Stimulated activated CD8-positive, alpha-beta memory T cell treated with anti-CD3 and anti-CD28 coated beads, Interleukin-12 subunit alpha, Interleukin-12 subunit beta, amount 100 ng/mL, for 4 hours (primary cell): Measurements from ENCODE around the gene JCAD.

Source experiments
- DNase-seq: peaks from one replicate; pipeline ENCODE4 v3.0.0-alpha.2; 2020; ENCODE audit warnings: low read depth

Gene JCAD

DNA sequence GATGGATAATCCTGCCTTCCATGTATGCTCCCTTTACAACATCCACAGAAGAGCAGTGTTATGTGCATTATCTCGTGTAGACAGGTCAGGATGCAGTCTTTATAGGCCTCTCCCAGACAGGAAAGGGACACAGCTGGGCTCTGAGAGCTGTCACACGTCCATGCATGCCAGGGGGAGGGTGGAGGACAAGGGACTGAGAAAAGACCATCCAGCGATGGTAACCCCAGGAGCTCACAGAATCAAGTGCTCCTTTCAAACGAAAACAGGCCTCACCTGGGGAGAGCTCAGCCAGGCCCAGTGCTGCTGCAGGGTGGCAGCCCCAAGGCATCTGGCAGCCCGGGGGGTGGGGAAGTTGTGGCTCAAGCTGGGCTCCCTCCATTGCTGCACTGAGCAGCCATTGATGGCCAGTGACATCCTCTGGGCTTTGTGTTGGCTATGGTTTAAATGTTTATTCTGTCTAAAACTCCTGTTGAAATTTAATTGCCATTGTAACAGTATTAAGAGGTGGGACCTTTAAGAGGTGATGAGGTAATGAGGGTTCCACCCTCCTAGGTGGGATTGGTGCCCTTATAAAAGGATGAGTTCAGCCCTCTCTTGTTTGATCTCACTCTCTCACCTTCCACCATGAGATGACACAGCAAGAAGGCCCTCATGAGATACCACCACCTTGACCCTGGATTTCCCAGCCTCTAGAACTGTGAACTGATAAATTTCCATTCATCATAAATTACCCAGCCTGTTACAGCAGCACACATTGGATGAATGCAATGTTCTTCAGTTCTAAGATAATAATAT, 15.7 kb downstream of the JCAD start:
- no peak for DNase-seq

DNA sequence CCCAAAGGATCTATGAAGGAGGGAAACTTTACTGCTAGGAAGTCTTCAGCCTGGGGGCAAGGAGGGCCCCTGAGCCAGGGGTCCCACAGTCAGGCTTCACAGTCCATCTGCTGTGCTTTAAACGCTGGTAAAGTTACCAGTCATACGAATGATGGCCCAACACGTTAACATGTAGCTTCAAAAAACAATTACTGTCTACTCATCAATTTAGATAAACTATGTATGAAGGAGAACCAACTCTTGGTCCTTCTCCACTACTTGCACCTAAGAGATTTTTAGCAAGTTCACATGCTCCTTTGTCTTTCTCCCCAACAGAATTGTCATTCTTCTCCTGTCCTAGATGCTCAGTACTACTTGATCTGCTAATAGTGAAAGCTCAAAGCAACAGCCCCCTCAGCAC, 16.6 kb downstream of the JCAD start:
- DNase-seq: no peak

DNA sequence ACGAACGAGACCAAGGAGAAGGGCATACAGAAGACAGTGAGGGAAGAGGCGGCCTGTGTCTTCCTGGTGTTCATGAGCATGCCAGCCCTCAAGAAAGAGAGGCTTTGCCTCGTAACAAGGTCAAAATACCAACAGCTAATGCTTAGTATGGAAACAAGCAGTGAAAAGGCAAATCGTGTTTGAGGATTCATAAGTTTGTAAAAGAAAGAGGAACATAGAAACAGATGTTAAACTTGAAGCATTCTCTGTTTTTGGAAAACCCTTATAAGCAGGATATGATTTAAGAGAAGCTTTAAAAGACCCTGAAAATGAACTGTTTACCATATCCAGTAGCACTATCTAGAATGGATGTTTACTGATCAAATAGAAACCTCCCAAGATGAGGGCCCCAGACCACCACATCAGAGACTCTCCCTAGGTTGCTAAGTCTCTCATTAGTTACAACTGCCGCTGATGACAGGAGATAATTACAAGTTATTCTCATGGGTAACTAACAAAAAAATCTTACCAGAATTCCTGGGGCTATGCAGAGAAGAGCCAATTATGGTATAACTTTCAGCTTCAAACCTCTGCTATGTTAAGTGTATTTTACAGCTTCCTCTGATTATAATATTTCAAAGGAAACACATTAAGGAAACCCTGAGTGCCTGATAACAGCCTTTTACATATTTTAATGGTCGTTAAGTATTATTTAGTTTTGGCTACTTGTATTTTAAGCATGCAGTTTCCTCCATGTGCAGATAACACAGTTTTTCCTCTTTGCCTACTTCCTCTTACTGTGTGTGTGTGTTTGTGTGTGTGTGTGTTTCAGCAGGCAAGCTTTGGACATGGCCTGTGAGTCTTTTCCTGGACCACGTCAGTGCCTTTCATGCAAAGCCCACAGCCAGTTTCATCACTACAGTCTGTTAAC, 17.9 kb downstream of the JCAD start:
- DNase-seq: no peak

DNA sequence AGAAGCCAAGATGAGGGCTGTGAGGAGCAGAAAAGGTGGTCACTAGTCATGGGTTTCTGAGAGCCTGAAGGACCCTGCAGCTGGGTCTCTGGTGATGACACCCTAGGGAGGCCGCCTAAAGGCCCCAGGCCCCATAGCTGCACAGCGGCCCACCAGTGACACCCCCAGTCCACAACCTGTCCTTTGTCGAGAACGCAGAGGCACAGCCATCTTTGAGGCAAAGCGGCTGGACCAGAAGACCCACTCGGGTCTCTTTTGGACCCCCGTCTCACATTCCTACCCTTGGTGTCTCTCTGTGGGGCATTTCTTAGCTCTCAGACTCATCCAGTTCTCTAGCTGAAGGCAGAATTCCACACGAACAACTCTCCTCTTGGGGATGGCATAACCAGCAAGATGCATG, 18.8 kb downstream of the JCAD start:
- no peak for DNase-seq

DNA sequence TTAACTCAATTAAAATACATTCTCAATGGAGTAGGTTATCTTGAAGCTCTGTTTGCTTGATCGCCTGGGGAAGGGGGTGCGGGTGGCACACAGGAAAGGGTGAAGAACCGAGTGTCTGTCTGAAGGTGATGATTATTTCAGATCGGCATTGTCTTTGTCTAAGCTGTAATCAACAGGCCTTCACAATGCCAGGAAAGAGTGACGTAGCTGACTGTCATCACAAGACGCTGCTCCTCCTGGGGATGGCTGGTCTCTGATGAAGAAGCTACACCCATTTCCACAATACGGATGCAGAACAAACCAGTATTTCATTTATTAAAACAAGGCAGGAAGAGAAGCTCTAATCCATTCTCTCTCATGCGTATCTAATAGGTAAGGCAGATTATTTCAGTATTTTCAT, 19.4 kb downstream of the JCAD start:
- no peak for DNase-seq

DNA sequence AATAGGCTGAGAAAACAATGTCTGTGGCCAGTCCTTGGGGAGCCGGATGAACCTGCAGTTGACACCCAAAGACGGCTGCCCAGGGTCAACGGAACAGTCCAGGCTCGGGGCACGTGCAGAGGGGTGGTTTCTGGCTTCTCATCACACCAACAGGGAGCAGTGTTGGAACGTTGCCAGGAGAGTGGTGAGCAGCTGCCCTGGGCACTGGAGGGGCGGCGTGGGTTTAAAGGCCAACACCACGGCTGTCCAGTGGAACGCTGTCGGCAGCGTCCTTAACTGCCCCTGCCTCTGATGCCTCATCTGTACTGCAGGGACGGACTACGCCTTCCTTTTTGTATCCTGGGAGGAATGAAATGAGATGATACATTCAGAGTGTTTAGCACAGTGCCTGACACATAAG, 19.8 kb downstream of the JCAD start:
- DNase-seq: no peak

DNA sequence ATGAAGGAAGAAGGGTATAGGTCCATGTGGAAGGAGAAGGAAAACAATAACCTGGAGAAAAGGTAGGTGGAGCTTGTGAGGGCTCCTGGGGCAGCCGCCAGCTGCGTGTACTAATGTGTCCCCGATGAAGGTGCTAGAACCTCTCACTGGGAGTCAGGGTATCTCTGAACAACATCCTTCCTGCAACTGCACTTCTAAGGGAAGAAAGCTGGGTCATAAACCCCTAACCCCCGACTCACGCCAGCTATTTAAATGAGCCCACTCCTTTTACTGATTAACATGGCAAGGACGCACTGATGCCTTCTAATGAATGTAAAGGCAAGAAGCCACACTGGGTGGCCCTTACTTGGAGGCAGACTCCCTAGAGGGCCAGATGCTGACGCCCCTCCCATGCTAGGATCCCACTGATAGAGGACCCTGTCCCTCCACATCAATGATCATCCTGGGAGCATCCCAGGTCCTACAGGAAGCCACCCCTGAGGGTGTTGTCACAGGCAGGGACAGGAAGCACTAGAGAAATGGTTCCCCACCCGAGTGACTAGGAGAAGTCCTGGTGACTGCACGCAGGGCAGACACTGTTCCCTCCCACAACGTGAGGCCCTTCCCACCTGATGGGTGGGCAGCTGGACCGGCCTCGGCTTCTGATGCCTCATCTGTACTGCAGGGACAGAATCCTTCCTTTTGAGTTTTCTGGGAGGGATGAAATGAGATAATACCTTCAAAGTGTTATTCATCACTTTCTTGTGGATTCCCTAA, 20.4 kb downstream of the JCAD start:
- DNase-seq: no peak

DNA sequence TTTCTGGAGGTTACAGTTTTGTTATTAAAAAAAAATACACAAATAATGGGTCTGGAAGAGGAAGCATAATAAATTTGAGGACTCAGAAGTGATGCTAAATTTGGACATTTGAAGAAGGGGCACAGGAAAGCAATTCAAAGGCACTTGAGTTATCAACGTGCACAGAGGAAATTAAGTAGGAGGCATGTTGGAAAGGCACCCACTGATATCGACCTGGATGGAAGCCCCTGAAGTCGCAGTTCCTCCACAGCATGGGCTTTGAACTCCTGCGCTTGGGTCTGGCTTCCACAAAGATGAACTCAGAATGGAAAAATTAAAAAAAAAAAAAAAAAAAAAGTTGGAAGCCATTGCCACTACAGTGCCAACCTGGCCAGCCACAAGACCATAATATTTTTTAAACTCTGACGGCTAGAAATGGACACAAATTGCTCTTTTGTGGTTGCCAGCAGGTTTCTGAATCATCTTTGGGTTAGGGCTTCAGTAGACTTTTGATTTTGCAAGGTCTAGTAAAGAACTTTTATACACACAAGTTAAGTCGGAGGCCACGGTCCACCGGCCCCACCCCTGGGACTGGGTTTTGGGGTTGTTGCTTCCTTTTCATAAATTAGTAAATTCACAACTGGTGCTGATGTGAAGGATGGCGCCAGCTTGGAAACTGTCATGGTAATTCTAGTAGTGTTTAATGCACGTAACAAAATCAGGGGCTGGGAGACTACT, 21.6 kb downstream of the JCAD start:
- DNase-seq: no peak

DNA sequence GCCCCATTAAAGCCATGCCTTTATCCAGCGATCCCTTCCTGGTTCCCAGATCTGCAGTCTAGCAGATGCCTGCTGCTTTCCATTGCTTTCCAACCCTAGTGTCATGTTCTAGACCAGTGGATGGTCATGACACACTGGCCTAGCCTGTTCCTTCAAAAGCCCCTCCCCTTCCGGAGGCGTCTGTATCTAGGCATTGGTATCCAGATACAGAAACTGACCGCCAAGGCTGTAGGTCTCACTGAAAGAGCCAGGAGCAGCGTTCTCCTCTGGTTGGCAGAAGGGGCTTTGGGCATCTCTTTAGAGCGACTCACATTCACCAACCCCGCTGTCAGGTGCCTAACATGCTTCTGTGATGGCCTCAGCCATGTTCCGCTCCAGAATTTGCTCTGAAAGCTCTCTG, 22.6 kb downstream of the JCAD start:
- DNase-seq: no peak

DNA sequence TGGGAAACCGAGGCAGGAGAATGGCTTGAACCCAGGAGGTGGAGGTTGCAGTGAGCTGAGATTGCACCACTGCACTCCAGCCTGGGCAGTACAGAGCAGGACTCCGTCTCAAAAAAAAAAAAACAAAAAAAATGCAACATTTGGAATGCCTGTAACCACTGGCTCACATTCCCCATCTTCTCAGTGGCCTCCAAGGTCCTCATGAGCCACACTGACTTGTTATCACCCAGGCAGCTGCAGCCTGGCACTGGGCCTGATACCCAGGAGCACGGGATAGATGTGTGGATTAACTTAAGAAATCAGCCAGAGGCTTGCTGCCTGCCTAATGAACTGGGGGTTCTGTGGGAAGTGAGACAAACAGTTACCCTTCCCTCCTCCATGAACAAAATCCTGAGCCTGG, 23.0 kb downstream of the JCAD start:
- DNase-seq: no peak

DNA sequence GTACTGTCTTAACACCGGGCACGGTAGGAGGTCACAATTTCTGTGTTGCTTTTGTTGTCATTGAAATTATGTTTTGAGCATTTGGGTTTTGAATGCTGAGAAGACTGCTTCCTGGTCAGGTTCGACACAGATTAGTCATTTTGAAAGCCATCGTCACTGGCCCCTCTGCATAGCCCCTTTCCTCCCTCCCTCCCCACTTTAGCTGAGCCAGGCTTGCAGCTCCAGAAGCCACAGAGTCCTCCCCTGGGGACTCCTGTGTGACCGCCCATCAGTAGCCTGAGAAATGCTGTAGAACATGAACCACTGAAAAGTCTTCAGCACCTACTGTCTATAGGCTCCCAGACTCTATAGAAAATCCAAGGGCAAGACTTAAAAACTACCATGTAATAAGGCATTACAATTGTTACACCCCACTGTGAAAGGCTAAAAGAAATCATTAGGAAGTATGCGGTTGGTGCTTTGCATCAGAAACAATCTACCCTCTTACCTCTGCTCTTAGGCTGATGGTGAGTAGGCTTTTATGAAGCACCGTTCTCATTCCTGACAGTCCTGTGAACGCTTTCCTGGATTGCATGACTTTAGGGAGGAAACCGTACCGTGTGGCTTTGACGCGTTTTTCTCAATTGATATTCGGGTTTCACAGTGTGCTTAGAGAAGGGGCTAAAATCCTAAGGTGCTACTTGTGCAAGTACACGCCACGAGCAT, 24.8 kb downstream of the JCAD start:
- DNase-seq: no peak

DNA sequence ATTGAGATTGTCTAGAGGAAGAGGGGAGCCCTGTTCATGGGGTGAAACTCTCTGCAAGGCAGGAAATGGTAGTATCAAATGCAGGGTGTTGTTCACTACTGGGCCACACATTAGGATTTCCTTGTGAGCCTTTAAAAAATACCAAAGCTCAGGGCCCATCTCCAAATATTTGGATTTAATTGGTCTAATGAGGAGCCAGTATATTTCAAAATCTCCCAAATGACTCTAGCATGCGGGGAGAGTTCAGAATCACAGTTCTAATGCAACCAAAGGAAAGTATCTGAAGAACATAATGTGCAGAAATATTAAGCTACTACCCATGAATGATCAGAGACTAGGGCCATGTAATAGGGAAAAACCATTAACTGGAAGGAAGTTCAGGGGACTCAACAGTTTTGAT, 27.3 kb downstream of the JCAD start:
- no peak for DNase-seq

DNA sequence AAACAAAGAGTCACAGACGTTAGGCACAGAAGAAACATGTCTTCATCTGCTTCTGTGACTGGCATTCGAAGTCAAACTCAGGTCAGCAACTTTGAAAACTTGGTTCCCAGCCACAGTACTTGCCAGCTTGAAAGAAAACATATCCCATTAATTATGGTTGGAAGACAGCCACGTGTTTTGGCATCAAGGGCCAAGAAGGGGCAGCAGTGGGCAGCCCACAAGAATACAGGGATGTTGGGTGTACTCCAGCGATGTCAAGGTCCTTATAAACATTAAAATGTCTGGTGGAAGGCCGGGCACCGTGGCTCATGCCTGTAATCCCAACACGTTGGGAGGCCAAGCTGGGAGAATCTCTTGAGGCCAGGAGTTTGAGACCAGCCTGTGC, 29.5 kb downstream of the JCAD start:
- no peak for DNase-seq

DNA sequence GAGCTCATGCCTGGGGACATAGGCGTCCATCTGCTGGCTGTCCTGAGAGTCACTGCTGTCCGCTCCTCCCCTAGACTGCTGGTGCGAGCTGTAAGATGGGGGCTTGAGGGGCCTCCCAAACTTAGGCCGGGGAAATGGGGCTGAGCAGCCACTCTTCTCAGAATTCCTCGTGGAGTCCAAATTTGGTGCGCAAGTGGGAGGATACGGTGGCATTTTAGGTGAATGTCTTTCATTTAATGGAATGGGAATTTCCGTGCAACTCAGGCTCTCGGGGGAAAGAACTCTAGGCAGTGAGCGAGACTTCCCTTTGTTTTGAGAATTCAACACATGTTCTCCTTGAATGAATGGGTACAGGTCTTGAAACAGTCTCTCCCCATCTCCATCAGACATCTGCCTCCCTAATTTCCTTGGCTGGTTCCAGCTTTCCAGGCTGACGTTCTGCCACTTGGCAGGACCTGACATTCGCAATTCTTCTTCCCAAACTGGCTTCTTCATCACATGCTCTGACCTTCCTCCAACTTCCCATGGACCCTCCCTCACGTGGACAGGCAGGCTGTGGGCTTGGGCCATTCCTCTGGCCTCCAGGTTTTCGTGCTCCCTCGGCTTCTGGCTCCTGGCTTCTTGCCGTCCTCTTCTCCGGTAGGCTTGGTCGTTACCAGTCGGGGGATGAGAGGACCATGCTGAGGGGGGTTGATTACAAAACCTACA, 30.1 kb downstream of the JCAD start:
- no peak for DNase-seq

DNA sequence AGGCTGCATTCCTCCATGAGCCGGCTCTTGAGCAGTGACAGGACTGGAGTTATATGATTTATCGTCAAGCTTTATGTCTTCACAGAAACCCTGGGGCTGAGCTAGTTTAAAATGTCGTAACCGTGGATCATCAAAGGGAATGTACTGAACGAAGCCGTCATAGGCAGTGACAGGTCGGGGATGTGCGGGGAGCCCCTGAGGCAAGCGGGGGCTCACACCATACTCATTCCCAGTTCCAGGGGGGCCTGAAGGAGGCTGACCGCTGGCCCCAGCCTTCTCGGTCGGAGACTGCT, 30.7 kb downstream of the JCAD start:
- no peak for DNase-seq

DNA sequence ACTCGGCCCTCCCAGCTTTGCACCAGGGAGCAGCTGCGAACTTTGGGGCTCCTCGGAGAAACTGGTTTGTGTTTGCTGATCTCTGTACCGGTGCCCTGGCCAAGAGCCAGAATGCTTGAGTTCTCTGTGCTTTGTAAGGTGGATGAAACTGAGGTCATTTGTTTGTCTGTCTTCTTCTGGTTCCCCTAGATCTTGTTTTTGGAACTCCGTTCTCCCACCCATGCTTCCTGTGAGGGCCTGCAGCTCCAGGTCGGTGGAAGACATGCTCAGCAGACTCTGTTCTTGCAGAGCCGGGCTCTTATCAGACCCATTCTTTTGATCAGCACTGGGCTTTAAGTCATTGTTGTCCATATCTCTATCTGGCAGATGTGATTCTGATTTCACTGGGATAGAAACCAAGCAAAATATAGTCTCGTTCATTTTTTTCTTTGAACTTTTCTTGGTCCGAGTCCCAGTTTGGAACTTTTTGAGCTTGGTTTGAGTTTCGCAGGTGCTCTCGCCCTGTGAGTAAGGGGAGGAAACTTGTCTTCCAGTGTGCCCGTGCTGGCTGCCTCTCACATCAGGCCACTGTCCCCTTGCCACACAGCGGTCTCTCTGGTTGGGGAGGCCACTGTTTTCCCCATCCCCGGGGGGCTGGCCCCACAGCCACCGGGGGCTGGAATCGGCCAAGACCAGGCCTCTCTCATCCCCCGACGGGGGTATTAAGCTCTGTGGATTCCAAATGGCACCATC, 31.2 kb downstream of the JCAD start:
- no peak for DNase-seq

DNA sequence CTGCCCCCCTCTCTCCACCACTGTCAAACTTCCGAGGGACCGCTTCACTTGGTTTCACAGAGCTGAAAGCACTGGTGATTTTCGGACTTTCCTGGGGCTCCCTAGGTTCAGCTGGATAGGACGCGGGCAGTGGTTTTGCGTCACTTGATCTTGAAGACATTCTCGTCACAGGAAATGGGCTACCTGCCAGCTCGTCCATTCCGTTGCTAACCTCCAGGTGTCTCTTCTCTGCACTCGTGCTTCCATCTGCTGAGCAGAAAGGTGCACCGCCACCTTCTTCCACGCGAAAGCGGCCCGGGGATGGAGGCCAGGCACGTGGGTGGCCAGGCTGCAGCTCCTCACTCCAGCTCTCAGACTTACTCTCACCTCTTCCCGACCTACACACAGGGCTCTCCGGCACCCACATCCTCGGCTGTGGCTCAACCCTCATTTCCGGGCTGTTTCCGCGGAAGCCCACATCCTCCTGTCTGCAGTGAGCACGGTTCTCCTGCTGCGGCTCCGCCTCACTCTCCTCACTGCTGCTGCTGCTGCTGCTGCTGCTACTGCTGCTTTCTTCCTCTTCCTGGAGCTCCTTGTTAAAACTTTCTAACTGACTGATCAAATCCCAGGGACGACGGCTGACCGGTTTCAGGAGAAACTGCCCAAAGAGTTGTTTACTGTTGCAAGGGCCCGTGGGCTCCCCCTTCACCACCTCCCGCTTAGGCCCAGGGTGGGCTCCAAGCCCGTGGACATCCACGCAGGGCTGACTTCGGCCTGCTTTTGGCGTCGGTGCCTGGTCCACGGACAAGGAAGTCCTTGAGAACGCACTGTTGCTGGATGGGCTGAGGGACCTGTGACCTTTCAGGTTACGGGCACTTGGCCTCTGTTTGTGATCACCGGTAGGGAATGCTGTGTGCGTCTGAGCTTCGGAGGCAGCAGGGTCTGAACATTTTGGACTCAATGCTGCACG, 32.1 kb downstream of the JCAD start:
- peak; percentile 69 for DNase-seq

DNA sequence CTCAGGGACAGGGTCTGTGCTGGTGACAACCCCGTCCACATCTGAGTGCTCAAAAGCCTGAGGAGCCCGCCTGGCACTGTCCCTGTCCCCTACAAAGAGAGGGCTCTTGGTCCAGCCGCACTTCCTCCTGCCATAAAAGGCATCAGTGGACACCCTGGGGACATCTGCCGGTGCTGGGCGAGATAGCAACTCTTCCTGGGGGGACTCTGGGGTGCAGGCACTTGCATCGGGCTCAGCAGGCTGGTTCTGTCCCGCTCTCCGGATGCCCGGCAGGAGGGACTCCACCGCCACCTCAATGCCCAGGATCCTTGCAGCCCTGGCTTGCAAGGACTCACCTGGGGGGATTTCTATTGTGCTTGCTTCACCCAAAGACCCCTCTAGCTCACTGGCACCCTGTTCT, 32.8 kb downstream of the JCAD start:
- no peak for DNase-seq

DNA sequence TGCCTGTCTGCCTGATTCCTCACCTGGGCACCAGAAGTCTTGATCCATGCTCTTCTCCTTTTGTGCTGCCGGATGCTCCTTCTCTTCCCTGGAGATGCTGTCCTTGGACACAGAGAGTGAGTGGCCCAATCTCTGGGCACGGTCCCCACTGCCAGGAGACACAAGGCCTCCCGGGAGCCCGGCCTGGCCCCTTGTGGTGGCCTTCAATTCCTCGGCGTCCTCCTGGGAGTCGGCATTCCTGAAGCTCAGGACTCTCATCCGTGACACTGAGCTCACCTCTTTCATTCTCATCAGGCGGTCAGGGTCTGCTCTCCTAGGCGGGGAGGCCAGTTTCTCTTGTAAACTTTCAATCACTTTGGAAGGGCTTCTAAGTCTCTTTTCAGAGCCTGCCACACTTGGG, 33.3 kb downstream of the JCAD start:
- DNase-seq: no peak
